VCaP (cell line): ENCODE data around the gene PPP1R12A.
"Not testable (repeated sequence)": the region's sequence is repeated elsewhere in the genome, so short reads cannot be mapped to it uniquely, and the experiment has no call there.

Experiments
- H3K27ac ChIP-seq: fragments of 450-650 bp; 2 replicates; pipeline ENCODE4 v1.5.1; 2017
- TF ChIP-seq, protein P1 (sequence below): fragments of 450-650 bp; conservative IDR thresholded peaks from 2 replicates; pipeline ENCODE4 v1.5.1; 2017; ENCODE audit warnings: mild to moderate bottlenecking, moderate library complexity

PPP1R12A gene

DNA sequence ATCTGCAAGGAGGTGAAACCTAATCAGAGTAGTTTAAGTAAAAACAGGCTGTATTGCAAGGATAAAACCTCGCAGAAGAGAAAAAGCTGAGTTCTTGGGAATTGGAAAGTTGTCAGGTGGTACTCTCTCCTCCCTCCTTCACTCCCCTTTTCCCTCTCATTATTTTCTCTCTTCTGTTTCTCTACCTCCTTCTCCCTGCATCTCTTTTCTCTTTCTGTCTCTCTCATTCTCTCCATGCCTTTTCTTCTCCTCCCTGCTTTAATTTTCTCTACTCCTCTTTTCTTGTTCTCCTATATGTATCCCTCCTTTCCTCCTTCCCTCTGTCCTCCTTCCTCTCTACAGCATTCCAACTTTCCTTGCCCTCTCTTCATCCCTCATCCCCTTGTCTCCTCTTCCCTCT is 14.2 kb upstream of the PPP1R12A start:
- H3K27ac ChIP-seq = no peak overlapping the region
- TF ChIP-seq, protein P1, sequence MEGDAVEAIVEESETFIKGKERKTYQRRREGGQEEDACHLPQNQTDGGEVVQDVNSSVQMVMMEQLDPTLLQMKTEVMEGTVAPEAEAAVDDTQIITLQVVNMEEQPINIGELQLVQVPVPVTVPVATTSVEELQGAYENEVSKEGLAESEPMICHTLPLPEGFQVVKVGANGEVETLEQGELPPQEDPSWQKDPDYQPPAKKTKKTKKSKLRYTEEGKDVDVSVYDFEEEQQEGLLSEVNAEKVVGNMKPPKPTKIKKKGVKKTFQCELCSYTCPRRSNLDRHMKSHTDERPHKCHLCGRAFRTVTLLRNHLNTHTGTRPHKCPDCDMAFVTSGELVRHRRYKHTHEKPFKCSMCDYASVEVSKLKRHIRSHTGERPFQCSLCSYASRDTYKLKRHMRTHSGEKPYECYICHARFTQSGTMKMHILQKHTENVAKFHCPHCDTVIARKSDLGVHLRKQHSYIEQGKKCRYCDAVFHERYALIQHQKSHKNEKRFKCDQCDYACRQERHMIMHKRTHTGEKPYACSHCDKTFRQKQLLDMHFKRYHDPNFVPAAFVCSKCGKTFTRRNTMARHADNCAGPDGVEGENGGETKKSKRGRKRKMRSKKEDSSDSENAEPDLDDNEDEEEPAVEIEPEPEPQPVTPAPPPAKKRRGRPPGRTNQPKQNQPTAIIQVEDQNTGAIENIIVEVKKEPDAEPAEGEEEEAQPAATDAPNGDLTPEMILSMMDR = no peak

DNA sequence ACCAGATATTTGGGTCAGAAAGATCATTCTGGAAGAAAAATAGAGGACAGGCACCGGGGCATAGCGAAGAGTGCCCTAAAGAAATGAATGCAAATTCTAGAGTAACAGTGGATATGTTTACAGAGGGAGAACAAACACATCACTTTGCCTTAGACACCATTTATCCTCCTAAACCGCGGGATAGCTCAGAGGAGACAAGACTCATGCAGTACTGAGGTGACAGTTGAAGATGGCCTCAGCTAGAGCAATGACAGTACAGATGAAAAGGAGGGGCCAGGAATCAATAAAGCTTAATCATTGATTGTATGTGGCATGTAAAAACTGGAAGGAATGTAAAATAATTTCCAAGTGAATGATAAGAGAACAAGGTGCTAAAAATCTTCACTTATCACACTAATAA is 10.5 kb upstream of the PPP1R12A start:
- no peak overlapping the region for H3K27ac ChIP-seq
- TF ChIP-seq, protein P1 = no peak

DNA sequence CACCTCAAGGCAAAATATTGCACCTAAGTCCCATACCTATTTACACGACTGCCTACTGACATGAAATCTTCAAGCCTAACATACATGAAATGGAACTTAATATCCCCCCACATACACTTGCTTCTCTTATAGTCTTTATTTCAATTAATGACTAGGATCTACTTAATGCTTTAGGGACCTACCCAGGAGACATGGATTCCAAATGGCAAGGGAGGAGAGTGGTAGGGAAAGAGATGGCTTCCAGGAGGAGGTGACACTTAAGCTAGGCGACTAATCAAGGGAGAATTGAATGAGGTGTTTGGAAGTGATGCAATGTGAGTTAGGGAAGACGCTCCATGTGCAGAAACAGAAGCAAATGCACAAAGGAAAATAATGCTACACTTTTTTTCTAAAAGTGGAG is 9.7 kb upstream of the PPP1R12A start:
- no peak overlapping the region for H3K27ac ChIP-seq

DNA sequence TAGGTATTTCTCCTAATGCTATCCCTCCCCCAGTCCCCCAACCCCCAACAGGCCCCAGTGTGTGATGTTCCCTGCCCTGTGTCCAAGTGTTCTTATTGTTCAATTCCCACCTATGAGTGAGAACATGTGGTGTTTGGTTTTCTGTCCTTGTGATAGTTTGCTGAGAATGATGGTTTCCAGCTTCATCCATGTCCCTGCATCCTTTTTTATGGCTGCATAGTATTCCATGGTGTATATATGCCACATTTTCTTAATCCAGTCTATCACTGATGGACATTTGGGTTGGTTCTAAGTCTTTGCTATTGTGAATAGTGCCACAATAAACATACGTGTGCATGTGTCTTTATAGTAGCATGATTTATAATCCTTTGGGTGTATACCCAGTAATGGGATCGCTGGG is 7.9 kb upstream of the PPP1R12A start:
- not testable (repeated sequence) for H3K27ac ChIP-seq

More for the DNA sequence above, 9.7 kb upstream of the PPP1R12A start:
- TF ChIP-seq, protein P1 = no peak

DNA sequence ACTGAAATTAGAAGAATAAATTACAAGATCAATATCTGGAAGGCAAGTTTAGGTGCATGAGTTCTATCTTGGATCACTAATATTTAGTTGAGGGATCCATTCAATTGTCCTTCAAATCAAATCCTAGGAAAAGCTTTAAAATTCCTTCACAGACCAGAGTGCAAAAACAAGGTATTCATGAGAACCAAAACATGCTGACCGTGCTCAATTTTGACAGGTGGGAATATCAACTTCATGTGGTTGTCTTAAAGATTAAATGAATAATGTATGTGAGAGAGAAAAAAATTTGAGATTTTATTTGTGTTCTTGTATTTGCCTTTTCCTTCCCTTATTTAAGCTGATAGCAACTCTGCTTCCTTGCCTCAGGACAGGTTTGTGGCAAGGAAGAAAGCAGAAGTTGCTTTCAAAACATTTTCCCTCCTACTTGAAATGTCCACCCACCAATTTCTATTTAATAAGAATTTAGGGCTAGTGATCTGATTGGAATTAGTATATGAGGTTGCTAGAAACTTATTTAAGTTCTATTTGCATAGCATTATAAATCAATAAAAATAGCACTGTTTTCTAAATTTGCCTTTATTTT is 4.9 kb upstream of the PPP1R12A start:
- TF ChIP-seq, protein P1 = no peak
- H3K27ac ChIP-seq = no peak overlapping the region

DNA sequence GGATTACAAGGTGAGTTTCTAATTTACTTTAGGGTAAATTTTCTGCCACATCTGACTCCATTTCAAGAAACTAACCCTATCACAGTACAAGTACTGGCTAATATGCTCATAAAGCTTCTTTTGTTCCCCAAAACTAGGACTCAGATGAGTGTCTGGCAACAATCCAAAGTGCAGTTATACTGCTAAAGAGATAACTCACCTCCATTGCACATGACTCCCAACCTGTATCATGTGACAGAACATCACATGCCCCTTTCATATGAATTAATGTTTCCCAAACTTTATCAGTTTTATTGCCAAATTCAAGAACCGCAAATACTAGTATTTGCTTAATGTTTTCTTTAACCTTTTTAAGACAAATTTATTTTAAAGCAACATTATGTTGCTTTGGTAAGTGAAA is 3.9 kb upstream of the PPP1R12A start:
- no peak overlapping the region for H3K27ac ChIP-seq
- TF ChIP-seq, protein P1 = no peak

DNA sequence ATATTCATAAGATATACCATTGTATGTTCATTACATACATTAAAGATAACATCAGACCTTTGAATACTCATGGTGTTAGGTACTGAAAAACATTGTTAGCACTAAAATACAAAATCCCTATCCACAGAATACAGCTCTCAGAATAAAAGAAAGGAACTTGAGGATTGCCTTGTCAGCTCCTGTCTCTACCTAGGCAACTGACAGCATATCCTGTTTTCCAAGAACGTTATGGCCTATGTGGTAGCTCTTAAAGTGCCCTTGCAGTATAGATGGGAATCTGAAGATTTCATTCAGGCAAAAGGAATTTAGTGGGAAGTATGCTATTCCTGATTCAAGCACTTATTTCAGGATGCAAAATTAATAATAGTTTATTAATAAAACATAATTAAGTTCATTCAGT is 1.8 kb upstream of the PPP1R12A start:
- H3K27ac ChIP-seq = peak overlapping the region; percentile 96
- TF ChIP-seq, protein P1 = no peak

DNA sequence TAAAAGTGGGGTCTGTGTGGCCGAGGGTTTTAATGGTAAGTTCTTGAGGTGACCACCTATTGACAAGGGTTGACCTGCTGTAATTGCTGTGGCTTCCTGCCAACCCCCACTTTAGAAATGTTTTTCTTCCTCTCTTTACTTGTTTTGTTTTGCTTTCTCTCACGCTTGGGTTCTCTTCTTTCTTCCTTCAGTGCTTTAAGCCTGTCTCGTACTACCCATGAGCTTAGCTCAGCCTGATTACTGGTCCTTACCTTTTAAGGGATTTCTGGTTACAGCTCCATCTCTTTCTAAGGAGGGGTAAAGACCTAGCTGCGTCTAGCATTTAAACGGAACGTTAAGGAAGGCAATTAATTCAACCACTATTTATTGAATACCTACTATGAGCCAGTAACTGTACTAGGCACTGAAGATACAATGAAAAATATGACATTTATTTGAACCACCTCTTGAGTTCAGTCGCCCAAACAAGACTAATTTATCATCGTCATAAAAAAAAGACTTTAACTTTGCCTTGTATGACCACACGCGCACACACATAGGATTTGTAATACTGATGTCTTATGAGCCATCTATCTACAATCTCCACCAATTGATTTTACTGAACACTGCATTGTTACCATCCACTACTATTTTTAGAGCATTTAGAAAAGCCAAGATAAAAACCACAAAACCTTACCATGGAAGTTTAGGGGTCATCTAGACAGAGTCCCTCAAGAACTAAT is 888 bp upstream of the PPP1R12A start:
- H3K27ac ChIP-seq = peak overlapping the region; percentile 96
- TF ChIP-seq, protein P1 = no peak
